Loucy (cell line): ENCODE measurements around the gene CCDC134.

Source experiments
- CTCF ChIP-seq: fragments of 200-600 bp; sonication (generic); conservative IDR thresholded peaks from 2 replicates; pipeline ENCODE4 v1.5.1; 2014; ENCODE audit warnings: mild to moderate bottlenecking, antibody characterized with exemption, low read length
- EZH2phosphoT487 ChIP-seq: fragments of 200-600 bp; IDR thresholded peaks from 2 replicates; pipeline ENCODE4 v1.6.1; 2018; ENCODE audit warnings: antibody characterized with exemption, mild to moderate bottlenecking, moderate library complexity, borderline replicate concordance

DNA sequence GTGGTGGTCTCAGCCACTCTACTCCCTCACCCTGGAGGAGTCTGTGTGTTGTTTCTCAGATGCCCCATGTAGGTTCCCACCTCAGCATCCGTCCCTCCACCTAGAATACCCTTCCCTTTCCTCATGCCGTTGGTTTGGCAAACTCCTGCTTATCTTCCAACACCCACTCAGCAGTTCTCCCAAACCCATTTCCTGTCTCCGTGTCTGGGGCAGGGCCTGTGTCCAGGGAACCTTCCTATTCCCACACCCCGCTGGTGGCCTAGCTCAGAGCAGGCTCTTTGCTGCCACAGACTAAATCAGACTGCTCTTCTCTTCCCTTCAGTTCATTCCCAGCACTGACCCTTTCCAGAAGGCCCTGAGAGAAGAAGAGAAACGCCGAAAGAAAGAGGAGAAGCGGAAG, 24.9 kb downstream of the CCDC134 start:
- no peak for TF ChIP-seq CTCF
- TF ChIP-seq EZH2phosphoT487 = no peak
